ENCODE measurements around the gene OPN4.
A peak's percentile ranks its signal among the peaks of the same experiment; 100 is the strongest.

The OPN4 gene

DNA sequence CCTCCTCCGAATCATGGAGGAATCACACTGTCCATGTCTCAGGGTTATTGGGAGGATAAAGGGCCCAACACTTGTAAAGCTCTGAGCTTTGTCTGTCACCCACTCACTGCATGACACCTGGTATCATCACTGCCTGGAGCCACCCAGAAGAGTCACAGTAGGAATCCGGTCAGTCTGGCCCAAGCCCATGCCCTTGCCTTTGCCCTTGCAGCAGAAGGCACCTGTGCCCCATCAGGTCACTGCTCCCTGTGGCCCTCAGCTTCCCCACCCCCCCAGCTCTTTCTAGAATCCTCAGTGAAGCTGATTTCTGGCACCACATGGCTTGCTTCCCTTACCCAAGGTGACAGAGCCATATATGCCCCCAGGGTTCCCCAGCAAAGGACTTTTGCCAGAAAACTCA, 28.3 kb downstream of the OPN4 start:
- no peak overlapping the region for H3K4me3 ChIP-seq (ENCODE audit: low read length)
- TF ChIP-seq, protein P1, sequence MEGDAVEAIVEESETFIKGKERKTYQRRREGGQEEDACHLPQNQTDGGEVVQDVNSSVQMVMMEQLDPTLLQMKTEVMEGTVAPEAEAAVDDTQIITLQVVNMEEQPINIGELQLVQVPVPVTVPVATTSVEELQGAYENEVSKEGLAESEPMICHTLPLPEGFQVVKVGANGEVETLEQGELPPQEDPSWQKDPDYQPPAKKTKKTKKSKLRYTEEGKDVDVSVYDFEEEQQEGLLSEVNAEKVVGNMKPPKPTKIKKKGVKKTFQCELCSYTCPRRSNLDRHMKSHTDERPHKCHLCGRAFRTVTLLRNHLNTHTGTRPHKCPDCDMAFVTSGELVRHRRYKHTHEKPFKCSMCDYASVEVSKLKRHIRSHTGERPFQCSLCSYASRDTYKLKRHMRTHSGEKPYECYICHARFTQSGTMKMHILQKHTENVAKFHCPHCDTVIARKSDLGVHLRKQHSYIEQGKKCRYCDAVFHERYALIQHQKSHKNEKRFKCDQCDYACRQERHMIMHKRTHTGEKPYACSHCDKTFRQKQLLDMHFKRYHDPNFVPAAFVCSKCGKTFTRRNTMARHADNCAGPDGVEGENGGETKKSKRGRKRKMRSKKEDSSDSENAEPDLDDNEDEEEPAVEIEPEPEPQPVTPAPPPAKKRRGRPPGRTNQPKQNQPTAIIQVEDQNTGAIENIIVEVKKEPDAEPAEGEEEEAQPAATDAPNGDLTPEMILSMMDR (conservative IDR thresholded peaks at IDR 0.05; ENCODE audit: low read length) = no peak
- DNase-seq (ENCODE audit: low read depth) = no peak

DNA sequence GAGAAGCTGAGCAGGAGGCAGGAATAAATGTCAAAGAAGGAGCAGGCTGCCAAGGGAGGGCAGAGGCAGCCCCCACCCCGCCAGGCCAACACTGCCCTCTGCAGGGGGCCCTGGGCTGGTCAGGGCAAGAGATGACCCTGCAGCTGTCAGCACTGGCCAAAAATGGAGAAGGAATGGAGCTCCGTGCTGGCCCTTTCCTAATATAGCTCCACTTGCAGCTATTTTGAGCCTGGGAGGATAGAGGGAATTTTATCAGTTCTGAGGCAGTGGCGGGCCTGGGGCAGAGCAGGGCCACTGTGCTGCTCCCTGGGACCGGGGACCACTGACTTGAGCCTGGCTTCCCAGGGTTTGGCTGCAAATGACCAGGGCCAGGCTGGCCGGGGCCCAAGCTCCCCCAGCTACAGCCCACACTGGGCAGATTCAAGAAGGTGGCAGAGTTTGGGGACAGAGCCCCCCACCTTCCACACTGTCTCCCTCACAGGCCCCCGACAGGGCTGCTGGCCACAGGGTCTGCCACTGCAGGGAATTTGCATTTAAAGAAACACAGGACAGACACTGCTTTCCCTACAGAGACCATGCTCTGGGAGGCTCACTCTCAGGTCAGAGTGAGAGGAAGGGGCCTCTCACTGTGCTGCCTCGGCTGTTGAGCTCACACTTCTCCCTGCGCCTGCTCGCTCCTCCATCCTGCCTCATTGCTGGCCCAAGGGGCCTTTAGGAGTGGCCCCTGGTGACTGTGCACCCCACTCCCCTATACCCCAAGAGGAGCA, 30.2 kb downstream of the OPN4 start:
- no peak overlapping the region for H3K4me3 ChIP-seq (ENCODE audit: low read length)
- no peak for DNase-seq (ENCODE audit: low read depth)
- TF ChIP-seq, protein P1 (conservative IDR thresholded peaks at IDR 0.05; ENCODE audit: low read length) = peak; percentile 34

DNA sequence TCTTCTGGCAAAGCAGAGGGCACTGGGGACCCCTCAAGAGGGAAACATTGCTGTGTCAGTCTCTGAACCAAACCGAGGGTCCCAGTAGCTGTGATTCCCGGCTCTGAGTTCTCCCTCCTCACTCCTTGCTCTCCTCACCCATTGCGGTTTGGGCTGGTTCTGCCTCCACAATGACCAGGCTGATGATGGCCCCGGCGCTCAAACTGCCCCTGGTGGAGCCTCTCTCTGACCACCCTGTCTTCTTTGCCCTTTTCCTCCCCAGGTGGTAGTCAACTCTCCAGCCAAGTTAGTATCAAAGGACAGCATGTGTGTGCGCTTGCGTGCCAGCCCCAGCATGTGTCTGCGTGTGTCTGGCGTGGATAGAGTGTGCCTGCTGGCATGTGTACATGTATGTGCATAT, 31.1 kb downstream of the OPN4 start:
- DNase-seq (ENCODE audit: low read depth) = no peak
- H3K4me3 ChIP-seq (ENCODE audit: low read length) = no peak overlapping the region
- TF ChIP-seq, protein P1 (conservative IDR thresholded peaks at IDR 0.05; ENCODE audit: low read length) = no peak

DNA sequence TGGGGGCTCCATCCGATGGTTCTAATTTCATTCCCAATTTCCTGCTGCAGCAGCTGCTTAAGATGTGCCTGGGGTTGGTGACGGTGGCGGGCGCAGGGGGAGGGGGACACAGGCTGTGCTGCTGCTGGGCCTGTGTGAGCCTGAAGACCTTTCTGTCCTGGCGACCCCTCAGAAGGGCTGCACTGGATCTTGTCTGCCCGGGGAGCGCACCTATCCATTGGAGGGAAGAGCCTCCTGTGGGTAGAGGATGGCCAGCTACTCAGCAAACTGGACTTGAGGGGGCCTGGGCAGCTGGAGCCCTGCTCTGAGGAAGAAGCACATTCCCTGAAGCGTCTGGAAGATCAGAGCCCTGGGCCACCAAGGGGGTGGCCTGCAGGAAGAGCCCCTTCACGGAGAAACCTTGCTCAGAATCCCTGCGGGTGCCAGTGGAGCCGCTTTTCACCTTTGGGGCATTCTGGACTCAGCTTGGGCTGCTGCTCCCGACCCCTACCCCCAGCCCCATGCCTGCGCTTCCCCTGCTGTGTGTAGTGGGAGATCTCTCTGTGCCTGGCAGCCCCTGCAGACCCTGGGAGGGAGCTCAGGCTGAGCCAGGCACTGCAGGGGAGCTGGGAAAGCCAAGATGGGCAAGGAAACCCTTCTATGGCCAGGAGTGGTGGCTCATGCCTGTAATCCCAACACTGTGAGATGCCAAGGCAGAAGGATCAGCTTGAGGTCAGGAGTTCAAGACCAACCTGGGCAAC, 31.7 kb downstream of the OPN4 start:
- TF ChIP-seq, protein P1 (conservative IDR thresholded peaks at IDR 0.05; ENCODE audit: low read length) = no peak

DNA sequence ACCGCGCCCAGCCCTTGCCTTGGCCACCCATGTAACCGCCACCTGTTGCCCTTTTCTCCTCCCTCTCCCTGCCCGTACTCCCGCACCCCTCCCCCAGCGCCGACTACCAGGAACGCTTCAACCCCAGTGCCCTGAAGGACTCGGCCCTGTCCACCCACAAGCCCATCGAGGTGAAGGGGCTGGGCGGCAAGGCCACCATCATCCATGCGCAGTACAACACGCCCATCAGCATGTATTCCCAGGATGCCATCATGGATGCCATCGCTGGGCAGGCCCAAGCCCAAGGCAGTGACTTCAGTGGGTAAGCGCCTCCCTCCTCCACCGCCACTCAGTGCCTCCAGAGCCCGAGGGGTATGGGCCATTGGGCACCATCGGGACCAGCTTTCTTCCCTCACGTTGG, 32.6 kb downstream of the OPN4 start:
- no peak for DNase-seq (ENCODE audit: low read depth)
- TF ChIP-seq, protein P1 (conservative IDR thresholded peaks at IDR 0.05; ENCODE audit: low read length) = no peak
- no peak overlapping the region for H3K4me3 ChIP-seq (ENCODE audit: low read length)

More for the DNA sequence above, 31.7 kb downstream of the OPN4 start:
- no peak for DNase-seq (ENCODE audit: low read depth)
- H3K4me3 ChIP-seq (ENCODE audit: low read length) = no peak overlapping the region

DNA sequence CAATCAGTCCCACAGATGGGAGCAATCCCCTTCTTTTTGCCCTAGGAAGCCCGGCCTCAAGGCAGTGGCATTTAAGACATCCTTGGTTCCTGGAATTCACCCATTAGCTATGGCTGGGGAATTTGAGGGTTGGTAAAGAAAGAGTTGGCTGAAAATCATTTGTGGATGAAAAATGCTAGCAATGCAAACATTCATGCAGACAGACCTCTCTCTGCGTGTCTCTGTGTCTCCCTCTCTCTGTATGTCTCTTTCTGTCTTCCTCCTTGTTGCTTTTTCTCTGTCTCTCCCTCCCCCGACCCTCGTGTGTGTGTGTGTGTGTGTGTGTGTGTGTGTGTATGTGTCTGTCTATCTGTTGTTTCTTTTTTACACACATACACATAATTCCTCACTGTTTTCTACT, 33.4 kb downstream of the OPN4 start:
- DNase-seq (ENCODE audit: low read depth) = peak; percentile 94
- TF ChIP-seq, protein P1 (conservative IDR thresholded peaks at IDR 0.05; ENCODE audit: low read length) = no peak; the same call in 1 of the 2 replicates
- no peak overlapping the region; the same call in 1 of the 2 replicates for H3K4me3 ChIP-seq (ENCODE audit: low read length)

Data from AG10803 (cell line).